Measurements from ENCODE around the gene SPAG4.

Gene SPAG4

GRCh38 chr20:35660122-35660937 lies 44.7 kb downstream of the SPAG4 start:
- no peak for DNase-seq

- DNase-seq: no peak
These were observed 45.4 kb downstream of the SPAG4 start for GRCh38 chr20:35661053-35661452.

DNA sequence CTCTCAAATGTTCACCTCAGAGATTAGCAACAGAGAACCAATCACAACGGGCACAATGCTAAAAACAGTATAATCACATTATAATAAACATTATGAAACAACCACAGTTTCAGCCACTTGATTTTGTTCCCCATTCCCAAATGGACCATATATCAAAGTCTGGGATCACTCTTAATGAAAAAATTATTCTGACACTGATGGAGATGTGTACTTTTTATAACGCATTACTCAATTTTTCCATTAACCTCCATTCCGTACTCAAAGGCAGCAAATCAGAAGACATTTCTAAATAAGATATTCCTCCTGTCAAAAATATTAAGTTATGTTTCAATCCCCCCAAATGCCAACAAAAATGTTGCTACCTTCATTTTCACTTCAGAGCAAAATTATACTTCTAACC lies 46.3 kb downstream of the SPAG4 start:
- no peak for DNase-seq

DNA sequence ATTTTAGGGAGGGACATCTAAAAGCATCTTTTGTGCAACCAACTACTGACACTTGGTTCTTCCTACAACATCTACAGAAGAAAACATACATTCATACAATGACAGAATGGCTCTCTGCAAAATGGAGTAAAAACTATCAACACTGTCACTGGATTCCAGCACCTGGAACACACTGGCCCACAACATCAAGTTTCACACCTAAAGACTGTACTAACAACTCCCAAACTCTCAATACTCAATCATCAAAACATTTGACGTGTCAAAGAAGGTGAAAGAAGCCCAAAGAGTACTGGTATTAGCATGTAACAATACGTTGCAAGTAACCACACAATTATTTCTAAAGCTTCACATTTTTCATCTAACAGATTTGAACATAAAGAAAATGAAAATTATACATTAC lies 46.9 kb downstream of the SPAG4 start:
- DNase-seq: no peak

- DNase-seq: peak; percentile 21
These were observed 48.2 kb downstream of the SPAG4 start for GRCh38 chr20:35663516-35664465.

GRCh38 chr20:35664466-35665206 lies 49.0 kb downstream of the SPAG4 start, which contains the start of the genes CPNE1 and RBM12:
Gene CPNE1, minus strand, starts transcription at chr20:35664900. Its CDS starts 31,977 bp downstream, at chr20:35632923.
Gene RBM12, minus strand, starts transcription at chr20:35664900. Its CDS starts 9,578 bp downstream, at chr20:35655322.
- peak; percentile 89 for DNase-seq

DNA sequence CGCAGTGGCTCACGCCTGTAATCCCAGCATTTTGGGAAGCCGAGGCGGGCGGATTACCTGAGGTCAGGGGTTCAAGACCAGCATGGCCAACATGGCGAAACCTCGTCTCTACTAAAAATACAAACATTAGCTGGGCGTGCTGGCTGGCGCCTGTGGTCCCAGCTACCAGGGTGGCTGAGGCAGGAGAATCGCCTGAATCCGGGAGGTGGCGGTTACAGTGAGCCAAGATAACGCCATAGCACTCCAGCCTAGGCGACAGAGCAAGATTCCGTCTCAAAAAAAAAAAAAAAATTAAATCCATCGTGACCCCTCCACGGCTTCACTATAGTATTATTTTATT lies 50.3 kb downstream of the SPAG4 start:
- no peak for DNase-seq

GRCh38 chr20:35669221-35669620 lies 53.6 kb downstream of the SPAG4 start:
- no peak for DNase-seq

- DNase-seq: no peak
These were observed 54.1 kb downstream of the SPAG4 start for GRCh38 chr20:35669681-35670080.

Data from GDM1 (cell line).